ENCODE results near the gene SYCP2. TPM values are rescaled to one million over a fixed set of nuclear protein-coding genes. Genes with fewer than 3 reads are reported as not detected.
A peak's percentile ranks its signal among the peaks of the same experiment; 100 is the strongest.

SYCP2 gene
- total RNA-seq, 2 experiments from 2014 or later = 13.4 to 15.0 TPM

DNA sequence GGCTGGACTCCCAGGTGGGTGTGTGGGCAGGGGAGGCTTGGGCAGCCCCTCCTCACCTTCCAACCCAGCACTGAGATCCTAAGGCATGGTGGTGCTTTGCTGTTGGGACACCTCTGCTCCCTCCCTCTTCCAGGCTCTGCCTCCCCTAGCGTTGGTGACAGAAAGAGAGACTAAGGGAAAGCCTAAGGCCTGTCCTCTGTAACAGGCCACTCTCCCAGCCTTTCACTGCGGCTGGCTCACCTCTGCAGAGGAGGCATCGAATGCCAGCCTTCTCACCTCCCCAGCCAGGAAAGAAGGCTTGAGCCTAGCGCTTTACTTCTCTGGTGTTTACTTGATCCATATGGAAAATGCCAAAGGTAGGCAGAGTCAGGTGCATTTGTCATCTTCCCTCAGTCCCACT is 21.3 kb upstream of the SYCP2 start:
- peaks cover 1% of the 10 kb centered on the region for H3K36me3 Mint-ChIP-seq
- H3K27ac Mint-ChIP-seq = no peak overlapping the region
- POLR2A ChIA-PET = interaction anchor here (1.2 kb wide), 1 partner anchor 15 kb away, joined by 3 read pairs; the partner anchor contains the start of genes FAM217B and PPP1R3D
- no peak overlapping the region for H3K4me3 Mint-ChIP-seq
- H3K27me3 Mint-ChIP-seq = no peaks in the 10 kb centered on the region
- H3K9me3 Mint-ChIP-seq = no peaks in the 10 kb centered on the region
- ATAC-seq (ENCODE audit: low read depth) = no peak
- no peaks in the 10 kb centered on the region for H3K4me1 Mint-ChIP-seq
- no peak for DNase-seq

DNA sequence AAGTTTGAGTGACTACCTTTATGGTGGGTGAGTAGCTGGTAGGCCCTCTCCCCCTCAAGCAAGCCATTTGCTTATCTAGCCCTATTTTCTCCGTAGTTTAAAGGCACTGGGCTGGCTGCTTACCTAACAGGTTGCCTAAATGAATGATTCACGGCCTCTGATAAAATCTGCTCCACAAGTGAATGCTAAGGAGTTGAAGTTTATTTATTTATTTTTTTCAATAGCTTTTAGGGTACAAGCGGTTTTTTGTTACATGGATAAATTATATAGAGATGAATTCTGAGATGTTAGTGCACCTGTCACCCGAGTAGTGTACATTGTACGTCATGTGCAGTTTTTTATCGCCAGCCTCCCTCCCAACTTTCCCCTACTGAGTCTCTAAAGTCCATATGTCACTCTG is 16.5 kb upstream of the SYCP2 start:
- Mint-ChIP-seq H3K9me3 (no peaks in the 10 kb centered on the region), H3K4me3 (no peak overlapping the region), H3K27me3 (no peaks in the 10 kb centered on the region), H3K36me3 (peaks cover 4% of the 10 kb centered on the region), H3K4me1 (peaks cover 15% of the 10 kb centered on the region), H3K27ac (no peak overlapping the region)
- POLR2A ChIA-PET = no interaction called here
- no peak for ATAC-seq (ENCODE audit: low read depth)
- no peak for DNase-seq

DNA sequence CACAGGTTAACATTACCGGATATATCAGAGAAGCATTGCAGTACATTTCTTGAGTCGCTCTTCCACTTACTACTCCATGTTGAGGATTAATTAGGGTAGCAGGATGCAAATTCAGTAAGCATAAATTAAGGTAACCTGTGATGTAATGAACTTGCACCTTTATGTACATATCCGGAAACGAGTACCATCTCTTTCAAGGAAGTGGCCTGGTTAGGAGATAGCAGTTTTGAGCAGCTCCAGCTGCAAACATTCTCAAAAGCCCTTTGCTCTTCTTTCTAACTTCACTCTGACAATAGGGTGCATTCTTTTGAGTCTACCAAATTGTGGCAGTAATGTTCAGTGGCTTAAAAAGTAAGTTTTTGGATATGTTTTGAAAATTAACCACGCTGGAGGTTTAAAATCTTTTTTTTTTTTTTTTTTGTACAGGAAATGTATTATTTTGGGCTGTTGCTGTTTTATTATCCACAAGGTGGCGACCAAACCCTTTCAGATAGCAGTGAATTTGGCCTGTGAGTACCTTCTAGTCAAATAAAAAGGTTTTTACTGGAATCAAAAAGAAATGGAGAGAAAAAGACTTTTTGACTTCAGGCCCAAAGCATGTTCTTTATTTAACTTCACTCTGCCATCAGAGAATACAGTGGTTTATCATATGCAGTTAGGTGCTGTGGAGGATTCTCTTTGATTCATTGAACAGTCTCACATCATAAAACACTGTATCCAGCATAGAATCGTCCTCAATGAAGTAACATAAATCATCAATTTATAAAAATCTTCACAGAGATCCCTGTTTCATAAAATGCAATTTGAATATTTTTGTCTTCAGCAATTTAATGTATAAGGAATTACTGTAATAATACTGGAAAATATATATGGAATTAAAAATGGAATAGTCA is 15.6 kb upstream of the SYCP2 start:
- H3K4me1 Mint-ChIP-seq = peaks cover 16% of the 10 kb centered on the region
- POLR2A ChIA-PET = interaction anchor here (1.3 to 2.0 kb wide), 2 partner anchors 9 to 108 kb away, joined by 5 to 11 read pairs; partner anchors contain the start of genes FAM217B and PPP1R3D
- ATAC-seq (ENCODE audit: low read depth) = peak; percentile 90
- H3K4me3 Mint-ChIP-seq = peak overlapping the region; percentile 77
- DNase-seq = no peak
- H3K9me3 Mint-ChIP-seq = no peaks in the 10 kb centered on the region
- H3K27me3 Mint-ChIP-seq = no peaks in the 10 kb centered on the region
- H3K36me3 Mint-ChIP-seq = peaks cover 9% of the 10 kb centered on the region
- peak overlapping the region; percentile 83 for H3K27ac Mint-ChIP-seq

DNA sequence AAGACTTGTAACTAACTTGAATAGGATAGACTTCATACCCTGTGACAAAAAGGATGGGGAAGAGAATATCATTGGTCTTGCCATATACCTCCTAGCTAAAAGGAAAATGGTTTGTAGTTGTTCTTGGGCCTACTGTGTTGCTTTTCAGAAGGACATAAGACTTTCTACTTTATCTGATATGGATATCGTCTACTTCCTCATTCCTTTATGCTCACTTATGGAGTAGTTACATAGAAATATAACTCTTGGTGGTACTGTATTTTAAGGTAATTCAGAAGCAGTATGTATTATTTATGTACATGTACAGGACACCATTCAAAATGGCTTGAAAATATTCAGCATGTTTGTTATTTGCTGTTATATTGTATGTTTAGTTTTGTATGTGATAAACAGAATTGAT is 14.8 kb upstream of the SYCP2 start:
- Mint-ChIP-seq H3K9me3 (no peaks in the 10 kb centered on the region), H3K4me1 (peaks cover 16% of the 10 kb centered on the region), H3K27ac (peak overlapping the region; percentile 83), H3K27me3 (no peaks in the 10 kb centered on the region), H3K36me3 (peaks cover 9% of the 10 kb centered on the region), H3K4me3 (no peak overlapping the region)
- no peak for ATAC-seq (ENCODE audit: low read depth)
- POLR2A ChIA-PET = interaction anchor here (1.3 to 2.0 kb wide), 2 partner anchors 8 to 109 kb away, joined by 5 to 11 read pairs; partner anchors contain the start of genes FAM217B and PPP1R3D
- no peak for DNase-seq

DNA sequence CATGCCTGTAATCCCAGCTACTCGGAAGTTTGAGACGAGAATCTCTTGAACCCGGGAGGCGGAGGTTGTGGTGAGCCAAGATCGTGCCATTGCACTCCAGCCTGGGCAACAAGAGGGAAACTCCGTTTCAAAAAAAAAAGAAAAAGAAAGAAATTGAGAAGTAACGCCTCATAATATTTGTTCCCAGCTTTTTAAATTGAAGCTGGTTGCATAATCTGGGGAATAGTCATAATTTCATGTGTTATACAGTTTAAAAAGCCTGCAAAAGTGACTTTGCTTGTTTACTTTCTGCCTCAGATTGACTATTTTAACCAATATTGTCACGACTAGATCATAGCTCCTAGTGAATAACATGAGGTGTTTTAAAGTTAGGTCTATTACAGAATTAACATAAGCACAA is 13.9 kb upstream of the SYCP2 start:
- no peak for DNase-seq
- Mint-ChIP-seq H3K36me3 (peaks cover 9% of the 10 kb centered on the region), H3K4me3 (no peak overlapping the region), H3K27me3 (no peaks in the 10 kb centered on the region), H3K27ac (no peak overlapping the region), H3K4me1 (peaks cover 16% of the 10 kb centered on the region), H3K9me3 (no peaks in the 10 kb centered on the region)
- no peak for ATAC-seq (ENCODE audit: low read depth)
- POLR2A ChIA-PET = no interaction called here

DNA sequence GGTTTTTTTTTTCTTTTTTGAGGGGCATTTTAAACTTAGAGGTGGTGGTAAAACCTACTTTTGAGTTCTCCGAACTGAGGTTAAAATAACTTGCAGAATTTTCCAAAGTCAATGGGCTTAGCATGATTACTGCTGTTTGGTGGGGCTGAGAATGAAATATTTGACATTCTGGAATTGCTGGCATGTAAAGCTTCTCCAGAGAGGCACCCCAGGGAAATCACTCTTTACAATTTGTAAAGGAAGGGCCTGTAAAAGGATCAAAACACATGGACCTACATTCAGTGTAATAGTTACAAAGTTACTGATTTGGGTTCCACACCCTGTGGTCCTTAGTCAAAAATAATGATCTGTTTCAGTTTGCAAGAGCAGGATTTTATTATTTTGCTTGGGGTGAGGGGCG is 12.3 kb upstream of the SYCP2 start:
- H3K4me3 Mint-ChIP-seq = no peak overlapping the region
- H3K9me3 Mint-ChIP-seq = no peaks in the 10 kb centered on the region
- no peak overlapping the region for H3K27ac Mint-ChIP-seq
- ATAC-seq (ENCODE audit: low read depth) = no peak
- POLR2A ChIA-PET = interaction anchor here (0.8 kb wide), 1 partner anchor 9 kb away, joined by 3 read pairs; no protein-coding TSS in a partner anchor
- peaks cover 9% of the 10 kb centered on the region for H3K36me3 Mint-ChIP-seq
- no peak for DNase-seq
- no peaks in the 10 kb centered on the region for H3K27me3 Mint-ChIP-seq
- H3K4me1 Mint-ChIP-seq = peaks cover 27% of the 10 kb centered on the region

DNA sequence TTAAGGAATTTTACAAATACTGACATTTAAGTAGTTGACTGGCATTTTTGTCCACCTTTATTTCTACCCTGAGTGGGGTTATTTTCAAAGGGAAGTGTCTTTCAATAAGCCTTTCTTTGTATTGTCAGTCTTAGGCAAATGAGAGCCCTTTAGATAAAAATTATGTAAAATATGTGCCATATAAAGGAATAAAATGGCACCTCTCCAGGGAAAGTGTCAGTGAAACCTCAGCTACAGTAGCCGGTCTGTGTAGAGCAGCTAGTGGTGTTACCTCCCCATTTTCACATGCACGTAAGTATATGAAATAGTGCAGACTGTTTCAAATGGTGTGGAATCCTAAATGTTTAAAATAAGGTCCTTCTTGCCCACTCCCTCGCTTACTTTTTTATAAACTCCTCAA is 11.7 kb upstream of the SYCP2 start:
- Mint-ChIP-seq H3K9me3 (no peaks in the 10 kb centered on the region), H3K4me1 (peaks cover 27% of the 10 kb centered on the region), H3K36me3 (peaks cover 9% of the 10 kb centered on the region), H3K4me3 (no peak overlapping the region), H3K27ac (no peak overlapping the region), H3K27me3 (no peaks in the 10 kb centered on the region)
- ATAC-seq (ENCODE audit: low read depth) (no peak), DNase-seq (no peak)
- POLR2A ChIA-PET = interaction anchor here (0.8 kb wide), 1 partner anchor 8 kb away, joined by 3 read pairs; no protein-coding TSS in a partner anchor

DNA sequence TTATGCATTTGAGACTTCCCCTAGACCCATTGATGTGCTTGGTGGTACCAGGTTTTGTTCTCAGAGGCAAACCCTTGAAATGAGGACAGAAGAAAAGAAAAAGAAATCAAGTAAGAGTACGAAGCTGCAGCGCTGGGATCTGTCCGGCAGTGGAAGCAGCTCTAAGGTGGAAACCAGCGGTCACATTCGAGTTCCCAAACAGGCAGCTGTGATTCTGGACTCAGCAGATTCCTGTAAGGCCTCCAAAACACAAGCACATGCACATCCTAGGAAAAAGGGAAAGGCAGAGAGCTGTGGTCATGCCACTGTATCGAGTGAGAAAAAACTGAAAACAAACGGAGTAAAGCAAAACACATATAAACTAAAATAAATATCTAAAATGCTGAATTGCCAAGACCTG is 11.3 kb upstream of the SYCP2 start:
- no peak overlapping the region for H3K4me3 Mint-ChIP-seq
- peaks cover 27% of the 10 kb centered on the region for H3K4me1 Mint-ChIP-seq
- H3K27ac Mint-ChIP-seq = no peak overlapping the region
- no peaks in the 10 kb centered on the region for H3K27me3 Mint-ChIP-seq
- H3K9me3 Mint-ChIP-seq = no peaks in the 10 kb centered on the region
- DNase-seq (no peak), ATAC-seq (ENCODE audit: low read depth) (no peak)
- POLR2A ChIA-PET = no interaction called here
- H3K36me3 Mint-ChIP-seq = peaks cover 9% of the 10 kb centered on the region

DNA sequence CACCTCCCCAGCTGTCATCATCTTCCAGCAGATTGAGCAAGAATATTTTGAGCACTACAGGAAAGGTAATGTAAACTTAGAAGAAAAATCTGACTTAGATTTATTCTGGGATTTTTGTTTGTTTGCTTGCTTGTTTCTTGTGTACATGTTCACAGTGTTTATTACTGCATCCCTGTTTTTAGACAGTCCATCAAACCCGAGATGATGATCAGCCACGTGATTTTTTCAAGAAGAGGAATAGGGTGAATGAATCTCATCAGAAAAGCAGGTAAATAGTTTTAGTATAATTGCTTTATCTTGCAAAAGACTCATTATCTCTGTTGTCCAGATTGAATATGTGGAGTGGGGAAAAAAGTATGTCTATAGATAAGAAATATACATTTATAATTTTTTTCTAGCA is 8.8 kb upstream of the SYCP2 start:
- no peak overlapping the region for H3K4me3 Mint-ChIP-seq
- peaks cover 18% of the 10 kb centered on the region for H3K36me3 Mint-ChIP-seq
- H3K9me3 Mint-ChIP-seq = no peaks in the 10 kb centered on the region
- no peak overlapping the region for H3K27ac Mint-ChIP-seq
- peaks cover 25% of the 10 kb centered on the region for H3K4me1 Mint-ChIP-seq
- POLR2A ChIA-PET = no interaction called here
- DNase-seq = no peak
- H3K27me3 Mint-ChIP-seq = no peaks in the 10 kb centered on the region
- ATAC-seq (ENCODE audit: low read depth) = no peak

DNA sequence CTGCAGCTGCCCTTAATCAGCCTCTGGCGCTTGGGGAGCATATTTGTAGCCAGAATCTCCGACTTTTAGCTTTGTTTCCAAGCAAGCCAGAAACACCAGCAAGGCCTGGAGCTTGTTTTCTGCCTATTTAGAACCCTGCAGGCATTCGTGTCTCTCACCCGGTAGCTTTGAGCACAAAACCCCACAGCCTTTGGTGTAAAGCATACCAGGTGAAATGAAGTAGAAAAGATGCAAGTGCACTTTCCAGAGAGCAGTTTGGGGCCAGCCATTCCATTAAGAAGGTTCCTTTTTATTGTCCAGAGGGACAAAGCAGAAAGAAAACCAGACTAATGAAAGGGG is 7.5 kb upstream of the SYCP2 start:
- no peaks in the 10 kb centered on the region for H3K27me3 Mint-ChIP-seq
- H3K4me1 Mint-ChIP-seq = peaks cover 31% of the 10 kb centered on the region
- POLR2A ChIA-PET = interaction anchor here (1.1 to 2.1 kb wide), 4 partner anchors 8 to 116 kb away, joined by 5 to 19 read pairs (median 11); no protein-coding TSS in a partner anchor
- H3K27ac Mint-ChIP-seq = peak overlapping the region; percentile 95
- H3K36me3 Mint-ChIP-seq = peaks cover 20% of the 10 kb centered on the region
- peak; percentile 1 for ATAC-seq (ENCODE audit: low read depth)
- DNase-seq = no peak
- H3K9me3 Mint-ChIP-seq = no peaks in the 10 kb centered on the region
- H3K4me3 Mint-ChIP-seq = peak overlapping the region; percentile 87

DNA sequence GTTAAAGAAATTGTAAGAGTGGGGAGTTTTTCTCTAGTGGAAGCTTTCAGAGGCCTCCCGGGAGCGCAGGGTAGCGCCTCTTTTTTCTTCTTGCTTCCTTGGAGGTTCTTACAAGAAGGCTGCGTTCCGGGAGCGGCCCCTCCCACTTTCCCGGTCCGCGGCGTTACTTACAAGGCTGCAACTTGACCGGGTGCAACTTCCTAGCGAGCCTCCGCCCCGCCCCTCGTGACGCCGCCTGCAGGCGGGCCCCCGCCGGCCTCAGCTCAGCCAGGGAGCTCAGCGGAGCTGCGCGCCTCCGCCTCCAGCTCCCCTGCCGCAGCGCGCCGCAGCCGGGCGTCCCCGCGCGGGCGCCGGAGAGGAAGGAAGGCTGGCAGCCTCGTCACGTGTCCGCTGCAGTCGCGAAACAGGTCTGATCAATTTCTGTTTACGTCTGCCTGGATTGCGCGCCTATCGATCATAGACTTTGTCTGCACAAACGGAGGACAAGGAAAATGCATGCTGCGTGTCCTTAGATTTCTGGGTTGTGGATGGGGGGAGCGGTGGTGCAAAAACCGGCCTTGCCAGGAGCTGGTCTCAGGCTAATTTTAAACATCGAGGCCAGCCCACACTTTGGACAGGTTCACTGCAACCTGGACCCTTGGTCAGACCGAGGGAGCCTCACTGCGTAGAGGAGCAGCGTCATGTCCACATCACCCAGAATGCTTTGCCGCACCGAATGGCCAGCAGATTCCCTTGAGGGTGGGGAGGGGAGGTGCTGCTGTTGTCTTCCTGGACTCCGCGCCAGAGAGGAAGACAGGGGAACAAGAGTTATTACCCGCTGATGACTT is 6.9 kb upstream of the SYCP2 start, which contains the start of the genes FAM217B and PPP1R3D:
Gene FAM217B, plus strand, starts transcription at position 261 of the 827 bp plus-strand sequence. CDS start 3,555 bp downstream, outside the sequence.
Gene PPP1R3D, minus strand, starts transcription at position 177 of the 827 bp plus-strand sequence. CDS start 374 bp downstream, outside the sequence.
- POLR2A ChIA-PET = interaction anchor here (0.9 to 2.1 kb wide), 8 partner anchors 8 to 1551 kb away, joined by 3 to 19 read pairs (median 4); partner anchors contain the start of gene VAPB
- no peaks in the 10 kb centered on the region for H3K9me3 Mint-ChIP-seq
- peak; percentile 96 for ATAC-seq (ENCODE audit: low read depth)
- H3K27me3 Mint-ChIP-seq = no peaks in the 10 kb centered on the region
- H3K27ac Mint-ChIP-seq = peak within 1 kb of the TSS; percentile 95
- peaks cover 20% of the 10 kb centered on the region for H3K36me3 Mint-ChIP-seq
- peak; percentile 95 for DNase-seq
- peaks cover 31% of the 10 kb centered on the region for H3K4me1 Mint-ChIP-seq
- H3K4me3 Mint-ChIP-seq = peak within 1 kb of the TSS; percentile 87

DNA sequence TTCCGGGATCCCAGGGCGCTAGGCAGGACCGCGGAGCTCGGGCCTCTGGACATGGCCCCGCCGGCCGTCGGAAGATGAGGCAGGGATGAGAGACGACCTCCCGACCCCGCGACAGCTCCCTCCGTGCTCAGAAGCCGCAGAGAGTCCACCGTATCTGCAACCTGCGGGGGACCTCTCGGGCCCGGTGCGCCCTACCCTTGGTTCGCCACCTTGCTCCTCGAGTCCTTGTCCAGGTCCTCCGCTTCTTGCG is 6.4 kb upstream of the SYCP2 start:
- H3K9me3 Mint-ChIP-seq = no peaks in the 10 kb centered on the region
- H3K4me3 Mint-ChIP-seq = peak overlapping the region; percentile 87
- H3K36me3 Mint-ChIP-seq = peaks cover 19% of the 10 kb centered on the region
- DNase-seq (no peak), ATAC-seq (ENCODE audit: low read depth) (peak; percentile 29)
- peak overlapping the region; percentile 86 for H3K27ac Mint-ChIP-seq
- peaks cover 32% of the 10 kb centered on the region for H3K4me1 Mint-ChIP-seq
- POLR2A ChIA-PET = interaction anchor here (0.9 to 2.1 kb wide), 8 partner anchors 8 to 1551 kb away, joined by 3 to 19 read pairs (median 4); partner anchors contain the start of gene VAPB
- H3K27me3 Mint-ChIP-seq = no peaks in the 10 kb centered on the region

Measured in activated naive CD8-positive, alpha-beta T cell treated with anti-CD3 and anti-CD28 coated beads, Interleukin-2, amount 10 ng/mL, durations not matched to agents 7 days and 5 days (primary cell).